SU-DHL-6 (cell line): Measurements from ENCODE around the gene KRTAP13-1.

Experiments
- H2AFZ ChIP-seq: fragments of 200-600 bp; sonication (generic); 2 replicates; pipeline ENCODE4 v1.6.1; 2014; ENCODE audit warnings: low read depth, mild to moderate bottlenecking, moderate library complexity, mixed read lengths, antibody characterized with exemption, low read length; ENCODE audit not compliant: severe bottlenecking
- H3F3A ChIP-seq: fragments of 200-600 bp; shearing (Covaris generic); 2 replicates; pipeline ENCODE4 v1.6.0; 2016; ENCODE audit warnings: antibody characterized with exemption, mild to moderate bottlenecking; ENCODE audit not compliant: insufficient read depth
- H3K27ac ChIP-seq: fragments of 200-600 bp; sonication (generic); 2 replicates; pipeline ENCODE4 v1.5.1; 2016; ENCODE audit warnings: low read depth, mild to moderate bottlenecking, low read length, moderate library complexity, mixed read lengths
- H3K27me3 ChIP-seq: fragments of 200-600 bp; sonication (generic), shearing (Covaris generic); 2 replicates; pipeline ENCODE4 v1.6.0; 2014; ENCODE audit warnings: mild to moderate bottlenecking, low read length
- H3K36me3 ChIP-seq: fragments of 200-600 bp; sonication (generic); 2 replicates; pipeline ENCODE4 v1.6.1; 2014; ENCODE audit warnings: mild to moderate bottlenecking, low read length, mixed read lengths
- H3K4me2 ChIP-seq: fragments of 300-600, 200-600 bp; shearing (Covaris generic), sonication (generic); 2 replicates; pipeline ENCODE4 v1.6.0; 2014; ENCODE audit warnings: low read length, low read depth, mild to moderate bottlenecking; ENCODE audit not compliant: poor library complexity, severe bottlenecking
- H3K4me3 ChIP-seq: fragments of 200-600 bp; sonication (generic); 2 replicates; pipeline ENCODE4 v1.5.1; 2014; ENCODE audit warnings: antibody characterized with exemption, low read length, mild to moderate bottlenecking, mixed read lengths; ENCODE audit not compliant: insufficient read depth, poor library complexity, severe bottlenecking
- H3K79me2 ChIP-seq: fragments of 200-600 bp; sonication (generic); 2 replicates; pipeline ENCODE4 v1.6.1; 2014; ENCODE audit warnings: mild to moderate bottlenecking, low read length, moderate library complexity; ENCODE audit not compliant: insufficient read depth
- H3K9ac ChIP-seq: fragments of 200-600 bp; sonication (generic); 2 replicates; pipeline ENCODE4 v1.7.0; 2014; ENCODE audit warnings: mild to moderate bottlenecking, low read length
- H3K9me2 ChIP-seq: fragments of 200-600 bp; sonication (generic); replicated peaks from 2 replicates; pipeline ENCODE4 v1.6.1; 2014; ENCODE audit warnings: low read length; ENCODE audit not compliant: insufficient read depth
- H3K9me3 ChIP-seq: fragments of 200-600 bp; sonication (generic); 2 replicates; pipeline ENCODE4 v1.6.1; 2014; ENCODE audit warnings: low read length, mixed read lengths; ENCODE audit not compliant: insufficient read depth
- H4K20me1 ChIP-seq: fragments of 200-600 bp; sonication (generic); 2 replicates; pipeline ENCODE4 v1.6.1; 2014; ENCODE audit warnings: low read depth, mild to moderate bottlenecking, antibody characterized with exemption, low read length, moderate library complexity, mixed read lengths
- EZH2phosphoT487 ChIP-seq: fragments of 200-600 bp; sonication (generic), shearing (Covaris generic); conservative IDR thresholded peaks from 2 replicates; pipeline ENCODE4 v1.6.1; 2018; ENCODE audit warnings: mild to moderate bottlenecking, antibody characterized with exemption, low read length, moderate library complexity, mixed read lengths
- TF ChIP-seq, protein P1 (sequence below): fragments of 200-600 bp; sonication (generic); IDR thresholded peaks from one replicate; pipeline ENCODE4 v1.5.1; 2017; ENCODE audit warnings: antibody characterized with exemption, mild to moderate bottlenecking, low read length, moderate library complexity; ENCODE audit not compliant: insufficient read depth, poor library complexity, severe bottlenecking

Gene KRTAP13-1

GRCh38 chr21:30351534-30351933 lies 44.3 kb upstream of the KRTAP13-1 start:
- no peak overlapping the region for H3K4me2 ChIP-seq
- no peaks in the 10 kb centered on the region for H3K27me3 ChIP-seq
- no peaks in the 10 kb centered on the region for H3F3A ChIP-seq
- no peak for TF ChIP-seq EZH2phosphoT487
- TF ChIP-seq, protein P1, sequence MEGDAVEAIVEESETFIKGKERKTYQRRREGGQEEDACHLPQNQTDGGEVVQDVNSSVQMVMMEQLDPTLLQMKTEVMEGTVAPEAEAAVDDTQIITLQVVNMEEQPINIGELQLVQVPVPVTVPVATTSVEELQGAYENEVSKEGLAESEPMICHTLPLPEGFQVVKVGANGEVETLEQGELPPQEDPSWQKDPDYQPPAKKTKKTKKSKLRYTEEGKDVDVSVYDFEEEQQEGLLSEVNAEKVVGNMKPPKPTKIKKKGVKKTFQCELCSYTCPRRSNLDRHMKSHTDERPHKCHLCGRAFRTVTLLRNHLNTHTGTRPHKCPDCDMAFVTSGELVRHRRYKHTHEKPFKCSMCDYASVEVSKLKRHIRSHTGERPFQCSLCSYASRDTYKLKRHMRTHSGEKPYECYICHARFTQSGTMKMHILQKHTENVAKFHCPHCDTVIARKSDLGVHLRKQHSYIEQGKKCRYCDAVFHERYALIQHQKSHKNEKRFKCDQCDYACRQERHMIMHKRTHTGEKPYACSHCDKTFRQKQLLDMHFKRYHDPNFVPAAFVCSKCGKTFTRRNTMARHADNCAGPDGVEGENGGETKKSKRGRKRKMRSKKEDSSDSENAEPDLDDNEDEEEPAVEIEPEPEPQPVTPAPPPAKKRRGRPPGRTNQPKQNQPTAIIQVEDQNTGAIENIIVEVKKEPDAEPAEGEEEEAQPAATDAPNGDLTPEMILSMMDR: no peak
- no peaks in the 10 kb centered on the region for H3K36me3 ChIP-seq
- H3K9ac ChIP-seq: no peak overlapping the region
- H3K4me3 ChIP-seq: no peak overlapping the region
- no peaks in the 10 kb centered on the region for H3K79me2 ChIP-seq
- no peaks in the 10 kb centered on the region for H3K9me3 ChIP-seq
- no peaks in the 10 kb centered on the region for H4K20me1 ChIP-seq
- H3K9me2 ChIP-seq: no peaks in the 10 kb centered on the region
- H2AFZ ChIP-seq: no peak overlapping the region
- H3K27ac ChIP-seq: no peak overlapping the region

DNA sequence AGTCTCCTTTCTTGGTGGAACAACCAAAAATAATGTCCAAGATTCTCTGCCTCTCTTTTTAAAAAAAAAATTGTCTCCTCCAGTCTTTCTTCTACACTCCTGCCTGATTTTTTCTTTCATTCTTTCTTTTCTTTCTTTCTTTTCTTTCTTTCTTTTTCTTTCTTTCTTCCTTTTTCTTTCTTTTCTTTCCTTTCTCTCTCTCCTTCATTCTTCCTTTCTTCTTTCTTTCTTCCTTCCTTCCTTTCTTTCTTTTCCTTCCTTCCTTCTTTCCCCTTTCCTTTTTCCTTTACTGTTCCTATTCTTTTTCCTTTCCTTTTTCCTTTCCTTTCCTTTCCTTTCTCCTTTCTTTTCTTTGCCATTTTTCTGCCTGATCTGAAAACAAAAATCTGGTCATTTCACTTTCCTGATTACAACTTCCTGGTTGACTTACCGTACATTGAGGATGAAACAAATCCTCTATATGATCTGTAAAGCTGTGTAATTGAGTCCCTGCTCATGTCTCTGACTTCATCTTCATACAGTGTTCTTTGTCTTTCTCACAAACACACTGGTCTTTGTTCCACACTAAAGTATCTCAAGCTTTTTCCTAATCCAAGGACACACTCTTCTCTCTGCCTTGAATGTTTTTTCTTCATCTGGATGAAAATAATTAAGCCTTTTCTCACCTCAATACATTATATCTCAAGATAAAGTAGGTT lies 41.4 kb upstream of the KRTAP13-1 start:
- no peak overlapping the region for H3K4me2 ChIP-seq
- TF ChIP-seq EZH2phosphoT487: no peak
- TF ChIP-seq, protein P1: no peak
- H4K20me1 ChIP-seq: no peaks in the 10 kb centered on the region

DNA sequence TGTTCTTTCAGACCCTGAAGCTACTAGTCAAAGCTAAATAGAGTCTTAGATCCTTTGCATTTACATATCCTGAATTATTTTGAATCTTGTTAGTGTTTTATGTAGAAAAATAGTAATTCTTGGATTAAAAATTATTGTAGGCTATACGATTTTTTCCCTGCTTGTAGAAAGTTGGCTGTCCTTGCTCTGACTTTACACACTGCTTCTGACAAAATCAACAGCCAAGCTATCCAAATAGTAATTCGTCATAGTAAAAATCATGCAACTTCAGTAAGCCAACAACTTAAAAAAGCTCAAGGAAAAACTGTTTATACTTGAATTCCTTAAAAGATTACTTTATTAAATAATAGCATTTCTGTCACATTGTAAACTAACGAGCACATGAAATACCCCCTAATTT lies 39.9 kb upstream of the KRTAP13-1 start:
- no peaks in the 10 kb centered on the region for H3K79me2 ChIP-seq
- no peak overlapping the region for H3K9ac ChIP-seq
- no peaks in the 10 kb centered on the region for H3F3A ChIP-seq
- H2AFZ ChIP-seq: no peak overlapping the region
- no peak for TF ChIP-seq EZH2phosphoT487
- TF ChIP-seq, protein P1: no peak
- H3K27ac ChIP-seq: no peak overlapping the region
- H3K9me2 ChIP-seq: no peaks in the 10 kb centered on the region
- no peaks in the 10 kb centered on the region for H3K36me3 ChIP-seq
- H3K27me3 ChIP-seq: no peaks in the 10 kb centered on the region
- no peak overlapping the region for H3K4me3 ChIP-seq
- H4K20me1 ChIP-seq: no peaks in the 10 kb centered on the region
- no peak overlapping the region for H3K4me2 ChIP-seq
- no peaks in the 10 kb centered on the region for H3K9me3 ChIP-seq

More for the DNA sequence above, 41.4 kb upstream of the KRTAP13-1 start:
- no peaks in the 10 kb centered on the region for H3K27me3 ChIP-seq
- no peaks in the 10 kb centered on the region for H3K36me3 ChIP-seq
- no peaks in the 10 kb centered on the region for H3K79me2 ChIP-seq
- H3F3A ChIP-seq: no peaks in the 10 kb centered on the region
- H2AFZ ChIP-seq: no peak overlapping the region
- no peaks in the 10 kb centered on the region for H3K9me3 ChIP-seq
- H3K27ac ChIP-seq: no peak overlapping the region
- no peaks in the 10 kb centered on the region for H3K9me2 ChIP-seq
- no peak overlapping the region for H3K4me3 ChIP-seq
- H3K9ac ChIP-seq: no peak overlapping the region
